ES-I3 (cell line): ENCODE measurements around the gene JAGN1.

ENCODE experiments used
- H3K36me3 ChIP-seq: 2 replicates; pipeline ENCODE4 v1.6.1; 2013; ENCODE audit warnings: mild to moderate bottlenecking, low read length, control low read depth, moderate library complexity; ENCODE audit not compliant: insufficient read depth
- H3K4me1 ChIP-seq: 2 replicates; pipeline ENCODE4 v1.6.1; 2013; ENCODE audit warnings: mild to moderate bottlenecking, control low read depth, low read length; ENCODE audit not compliant: insufficient read depth
- H3K9ac ChIP-seq: 2 replicates; pipeline ENCODE4 v1.6.1; 2013; ENCODE audit warnings: low read depth, mild to moderate bottlenecking, low read length, moderate library complexity
- H3K9me3 ChIP-seq: 2 replicates; pipeline ENCODE4 v1.6.1; 2013; ENCODE audit warnings: mild to moderate bottlenecking, low read length, moderate library complexity; ENCODE audit not compliant: control insufficient read depth, insufficient read depth

The JAGN1 gene

GRCh38 chr3:9914011-9914410, 23.6 kb downstream of the JAGN1 start:
- no peaks in the 10 kb centered on the region for H3K9me3 ChIP-seq
- no peaks in the 10 kb centered on the region for H3K36me3 ChIP-seq
- no peak overlapping the region for H3K9ac ChIP-seq
- H3K4me1 ChIP-seq = peaks cover 5% of the 10 kb centered on the region; the same call in 1 of the 2 replicates

- Histone ChIP-seq H3K36me3 (no peaks in the 10 kb centered on the region), H3K9me3 (no peaks in the 10 kb centered on the region), H3K4me1 (peaks cover 5% of the 10 kb centered on the region; the same call in 1 of the 2 replicates), H3K9ac (peak overlapping the region; percentile 62; the same call in 1 of the 2 replicates)
Measured at GRCh38 chr3:9914559-9915253, 24.3 kb downstream of the JAGN1 start.

GRCh38 chr3:9915254-9916141, 25.1 kb downstream of the JAGN1 start:
- Histone ChIP-seq H3K9ac (peak overlapping the region; percentile 62), H3K4me1 (peaks cover 5% of the 10 kb centered on the region; the same call in 1 of the 2 replicates), H3K36me3 (no peaks in the 10 kb centered on the region)

GRCh38 chr3:9916346-9916733, 25.9 kb downstream of the JAGN1 start:
- Histone ChIP-seq H3K4me1 (peaks cover 5% of the 10 kb centered on the region; the same call in 1 of the 2 replicates), H3K36me3 (no peaks in the 10 kb centered on the region), H3K9me3 (no peaks in the 10 kb centered on the region), H3K9ac (peak overlapping the region; percentile 42)

More at GRCh38 chr3:9915254-9916141, 25.1 kb downstream of the JAGN1 start:
- no peaks in the 10 kb centered on the region for H3K9me3 ChIP-seq

- peaks cover 5% of the 10 kb centered on the region; the same call in 1 of the 2 replicates for H3K4me1 ChIP-seq
- no peaks in the 10 kb centered on the region for H3K9me3 ChIP-seq
- no peaks in the 10 kb centered on the region for H3K36me3 ChIP-seq
- H3K9ac ChIP-seq = peak within 1 kb of the TSS; percentile 62
Measured at GRCh38 chr3:9916734-9917680, 26.6 kb downstream of the JAGN1 start, which contains the start of gene IL17RC. IL17RC (plus strand) TSS chr3:9917098; CDS start chr3:9917316, 218 bp downstream.

GRCh38 chr3:9917820-9918219, 27.4 kb downstream of the JAGN1 start:
- Histone ChIP-seq H3K9ac (no peak overlapping the region), H3K9me3 (no peaks in the 10 kb centered on the region), H3K4me1 (peaks cover 5% of the 10 kb centered on the region; the same call in 1 of the 2 replicates), H3K36me3 (no peaks in the 10 kb centered on the region)

- peaks cover 5% of the 10 kb centered on the region; the same call in 1 of the 2 replicates for H3K4me1 ChIP-seq
- no peak overlapping the region for H3K9ac ChIP-seq
- no peaks in the 10 kb centered on the region for H3K36me3 ChIP-seq
- no peaks in the 10 kb centered on the region for H3K9me3 ChIP-seq
Measured at GRCh38 chr3:9918261-9919038, 28.0 kb downstream of the JAGN1 start.

GRCh38 chr3:9928158-9928557, 37.7 kb downstream of the JAGN1 start:
- Histone ChIP-seq H3K9ac (no peak overlapping the region), H3K9me3 (no peaks in the 10 kb centered on the region), H3K36me3 (no peaks in the 10 kb centered on the region)

GRCh38 chr3:9930804-9931418, 40.5 kb downstream of the JAGN1 start:
- Histone ChIP-seq H3K36me3 (no peaks in the 10 kb centered on the region), H3K9me3 (no peaks in the 10 kb centered on the region), H3K9ac (no peak overlapping the region), H3K4me1 (no peaks in the 10 kb centered on the region)

More at GRCh38 chr3:9928158-9928557, 37.7 kb downstream of the JAGN1 start:
- H3K4me1 ChIP-seq = no peaks in the 10 kb centered on the region

GRCh38 chr3:9932535-9932842, 42.1 kb downstream of the JAGN1 start:
- Histone ChIP-seq H3K9me3 (no peaks in the 10 kb centered on the region), H3K36me3 (no peaks in the 10 kb centered on the region), H3K9ac (peak overlapping the region; percentile 99), H3K4me1 (no peaks in the 10 kb centered on the region)

- no peaks in the 10 kb centered on the region for H3K36me3 ChIP-seq
- H3K4me1 ChIP-seq = no peaks in the 10 kb centered on the region
- no peaks in the 10 kb centered on the region for H3K9me3 ChIP-seq
- H3K9ac ChIP-seq = peak overlapping the region; percentile 99
Measured at GRCh38 chr3:9932843-9933560, 42.6 kb downstream of the JAGN1 start.

GRCh38 chr3:9933561-9934234, 43.3 kb downstream of the JAGN1 start, which contains the start of gene CRELD1:
CRELD1 (plus strand) TSS chr3:9933834; CDS start chr3:9934439, 605 bp downstream.
- H3K36me3 ChIP-seq = no peaks in the 10 kb centered on the region
- peak within 1 kb of the TSS; percentile 99 for H3K9ac ChIP-seq
- no peaks in the 10 kb centered on the region for H3K9me3 ChIP-seq
- H3K4me1 ChIP-seq = no peaks in the 10 kb centered on the region
